Measurements from ENCODE around the gene NSD2. TPM values are rescaled to one million over a fixed set of nuclear protein-coding genes. Genes with fewer than 3 reads are reported as not detected.

NSD2 gene
- total and polyA plus RNA-seq, 9 of the 15 experiments (the other 6 are each of a cell fraction or from before 2014, with no cell fraction given) = 6.4 to 126 (median 58.8) TPM

GRCh38 chr4:2008921-2009650 is 137.9 kb downstream of the NSD2 start, which contains the start of gene NELFA (continued):
- TF ChIP-seq, protein P1, sequence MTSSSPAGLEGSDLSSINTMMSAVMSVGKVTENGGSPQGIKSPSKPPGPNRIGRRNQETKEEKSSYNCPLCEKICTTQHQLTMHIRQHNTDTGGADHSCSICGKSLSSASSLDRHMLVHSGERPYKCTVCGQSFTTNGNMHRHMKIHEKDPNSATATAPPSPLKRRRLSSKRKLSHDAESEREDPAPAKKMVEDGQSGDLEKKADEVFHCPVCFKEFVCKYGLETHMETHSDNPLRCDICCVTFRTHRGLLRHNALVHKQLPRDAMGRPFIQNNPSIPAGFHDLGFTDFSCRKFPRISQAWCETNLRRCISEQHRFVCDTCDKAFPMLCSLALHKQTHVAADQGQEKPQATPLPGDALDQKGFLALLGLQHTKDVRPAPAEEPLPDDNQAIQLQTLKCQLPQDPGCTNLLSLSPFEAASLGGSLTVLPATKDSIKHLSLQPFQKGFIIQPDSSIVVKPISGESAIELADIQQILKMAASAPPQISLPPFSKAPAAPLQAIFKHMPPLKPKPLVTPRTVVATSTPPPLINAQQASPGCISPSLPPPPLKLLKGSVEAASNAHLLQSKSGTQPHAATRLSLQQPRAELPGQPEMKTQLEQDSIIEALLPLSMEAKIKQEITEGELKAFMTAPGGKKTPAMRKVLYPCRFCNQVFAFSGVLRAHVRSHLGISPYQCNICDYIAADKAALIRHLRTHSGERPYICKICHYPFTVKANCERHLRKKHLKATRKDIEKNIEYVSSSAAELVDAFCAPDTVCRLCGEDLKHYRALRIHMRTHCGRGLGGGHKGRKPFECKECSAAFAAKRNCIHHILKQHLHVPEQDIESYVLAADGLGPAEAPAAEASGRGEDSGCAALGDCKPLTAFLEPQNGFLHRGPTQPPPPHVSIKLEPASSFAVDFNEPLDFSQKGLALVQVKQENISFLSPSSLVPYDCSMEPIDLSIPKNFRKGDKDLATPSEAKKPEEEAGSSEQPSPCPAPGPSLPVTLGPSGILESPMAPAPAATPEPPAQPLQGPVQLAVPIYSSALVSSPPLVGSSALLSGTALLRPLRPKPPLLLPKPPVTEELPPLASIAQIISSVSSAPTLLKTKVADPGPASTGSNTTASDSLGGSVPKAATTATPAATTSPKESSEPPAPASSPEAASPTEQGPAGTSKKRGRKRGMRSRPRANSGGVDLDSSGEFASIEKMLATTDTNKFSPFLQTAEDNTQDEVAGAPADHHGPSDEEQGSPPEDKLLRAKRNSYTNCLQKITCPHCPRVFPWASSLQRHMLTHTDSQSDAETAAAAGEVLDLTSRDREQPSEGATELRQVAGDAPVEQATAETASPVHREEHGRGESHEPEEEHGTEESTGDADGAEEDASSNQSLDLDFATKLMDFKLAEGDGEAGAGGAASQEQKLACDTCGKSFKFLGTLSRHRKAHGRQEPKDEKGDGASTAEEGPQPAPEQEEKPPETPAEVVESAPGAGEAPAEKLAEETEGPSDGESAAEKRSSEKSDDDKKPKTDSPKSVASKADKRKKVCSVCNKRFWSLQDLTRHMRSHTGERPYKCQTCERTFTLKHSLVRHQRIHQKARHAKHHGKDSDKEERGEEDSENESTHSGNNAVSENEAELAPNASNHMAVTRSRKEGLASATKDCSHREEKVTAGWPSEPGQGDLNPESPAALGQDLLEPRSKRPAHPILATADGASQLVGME (CRISPR knock-in tag; IDR thresholded peaks at IDR 0.05) = 0 out of 2 replicates have a peak, but pooled peaks have one; percentile 62
- TF ChIP-seq THAP7 (CRISPR knock-in tag; IDR thresholded peaks at IDR 0.05) = no peak
- peak; percentile 80 for TF ChIP-seq ZKSCAN1 (IDR thresholded peaks at IDR 0.05; ENCODE audit: low read depth, low read length)
- TF ChIP-seq, protein P2, sequence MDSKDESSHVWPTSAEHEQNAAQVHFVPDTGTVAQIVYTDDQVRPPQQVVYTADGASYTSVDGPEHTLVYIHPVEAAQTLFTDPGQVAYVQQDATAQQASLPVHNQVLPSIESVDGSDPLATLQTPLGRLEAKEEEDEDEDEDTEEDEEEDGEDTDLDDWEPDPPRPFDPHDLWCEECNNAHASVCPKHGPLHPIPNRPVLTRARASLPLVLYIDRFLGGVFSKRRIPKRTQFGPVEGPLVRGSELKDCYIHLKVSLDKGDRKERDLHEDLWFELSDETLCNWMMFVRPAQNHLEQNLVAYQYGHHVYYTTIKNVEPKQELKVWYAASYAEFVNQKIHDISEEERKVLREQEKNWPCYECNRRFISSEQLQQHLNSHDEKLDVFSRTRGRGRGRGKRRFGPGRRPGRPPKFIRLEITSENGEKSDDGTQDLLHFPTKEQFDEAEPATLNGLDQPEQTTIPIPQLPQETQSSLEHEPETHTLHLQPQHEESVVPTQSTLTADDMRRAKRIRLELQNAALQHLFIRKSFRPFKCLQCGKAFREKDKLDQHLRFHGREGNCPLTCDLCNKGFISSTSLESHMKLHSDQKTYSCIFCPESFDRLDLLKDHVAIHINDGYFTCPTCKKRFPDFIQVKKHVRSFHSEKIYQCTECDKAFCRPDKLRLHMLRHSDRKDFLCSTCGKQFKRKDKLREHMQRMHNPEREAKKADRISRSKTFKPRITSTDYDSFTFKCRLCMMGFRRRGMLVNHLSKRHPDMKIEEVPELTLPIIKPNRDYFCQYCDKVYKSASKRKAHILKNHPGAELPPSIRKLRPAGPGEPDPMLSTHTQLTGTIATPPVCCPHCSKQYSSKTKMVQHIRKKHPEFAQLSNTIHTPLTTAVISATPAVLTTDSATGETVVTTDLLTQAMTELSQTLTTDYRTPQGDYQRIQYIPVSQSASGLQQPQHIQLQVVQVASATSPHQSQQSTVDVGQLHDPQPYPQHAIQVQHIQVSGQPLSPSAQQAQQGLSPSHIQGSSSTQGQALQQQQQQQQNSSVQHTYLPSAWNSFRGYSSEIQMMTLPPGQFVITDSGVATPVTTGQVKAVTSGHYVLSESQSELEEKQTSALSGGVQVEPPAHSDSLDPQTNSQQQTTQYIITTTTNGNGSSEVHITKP (IDR thresholded peaks at IDR 0.05; ENCODE audit: partially characterized antibody) = peak; percentile 13
- TF ChIP-seq ZNF12 (CRISPR knock-in tag; IDR thresholded peaks at IDR 0.05) = 0 out of 2 replicates have a peak, but pooled peaks have one; percentile 63
- TF ChIP-seq, protein P3, sequence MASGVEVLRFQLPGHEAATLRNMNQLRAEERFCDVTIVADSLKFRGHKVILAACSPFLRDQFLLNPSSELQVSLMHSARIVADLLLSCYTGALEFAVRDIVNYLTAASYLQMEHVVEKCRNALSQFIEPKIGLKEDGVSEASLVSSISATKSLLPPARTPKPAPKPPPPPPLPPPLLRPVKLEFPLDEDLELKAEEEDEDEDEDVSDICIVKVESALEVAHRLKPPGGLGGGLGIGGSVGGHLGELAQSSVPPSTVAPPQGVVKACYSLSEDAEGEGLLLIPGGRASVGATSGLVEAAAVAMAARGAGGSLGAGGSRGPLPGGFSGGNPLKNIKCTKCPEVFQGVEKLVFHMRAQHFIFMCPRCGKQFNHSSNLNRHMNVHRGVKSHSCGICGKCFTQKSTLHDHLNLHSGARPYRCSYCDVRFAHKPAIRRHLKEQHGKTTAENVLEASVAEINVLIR (CRISPR knock-in tag; IDR thresholded peaks at IDR 0.05) = peak; percentile 98
- TF ChIP-seq FOXA3 (CRISPR knock-in tag; conservative IDR thresholded peaks at IDR 0.05 in 1 of 2, IDR thresholded peaks at IDR 0.05 in 1 of 2) = no peak
- TF ChIP-seq GTF3C2 (IDR thresholded peaks at IDR 0.05; ENCODE audit: borderline replicate concordance, extremely low read depth, insufficient read length) = no peak

Measured in K562 (cell line).